Astrocyte (in vitro differentiated cells and primary cell): ENCODE results near the gene SCGB3A1. TPM values are rescaled to one million over a fixed set of nuclear protein-coding genes. Genes with fewer than 3 reads are reported as not detected.

Experiments used
- DNase-seq: peaks from one replicate; pipeline ENCODE4 v3.0.0-alpha.2; 2010; ENCODE audit warnings: low read depth
- FAIRE-seq: peaks from 2 replicates; lab custom pipeline; 2011; peaks lifted over from hg19 to GRCh38; lab: Jason Lieb, UNC
- H2AFZ ChIP-seq: 2 replicates; pipeline ENCODE4 v1.6.0; 2012; ENCODE audit warnings: low read depth, low read length, inconsistent platforms
- H3K27ac ChIP-seq: 2 replicates; pipeline ENCODE4 v1.5.1; 2011; ENCODE audit warnings: low read depth, low read length, inconsistent platforms
- H3K27me3 ChIP-seq: 2 replicates; pipeline ENCODE4 v1.6.0; 2011; ENCODE audit warnings: low read length, inconsistent platforms; ENCODE audit not compliant: insufficient read depth
- H3K36me3 ChIP-seq: 2 replicates; pipeline ENCODE4 v1.5.1; 2011; ENCODE audit warnings: low read length, inconsistent platforms; ENCODE audit not compliant: insufficient read depth
- H3K4me1 ChIP-seq: 2 replicates; pipeline ENCODE4 v1.5.1; 2011; ENCODE audit warnings: low read length, inconsistent platforms; ENCODE audit not compliant: insufficient read depth
- H3K4me2 ChIP-seq: 2 replicates; pipeline ENCODE4 v1.6.0; 2012; ENCODE audit warnings: low read length, inconsistent platforms
- H3K4me3 ChIP-seq: 2 replicates; pipeline ENCODE4 v1.5.1; 2011; ENCODE audit warnings: low read depth, mild to moderate bottlenecking, low read length, inconsistent platforms; ENCODE audit not compliant: insufficient read depth
- H3K79me2 ChIP-seq: 2 replicates; pipeline ENCODE4 v1.6.0; 2012; ENCODE audit warnings: mild to moderate bottlenecking, low read length, inconsistent platforms; ENCODE audit not compliant: insufficient read depth
- H3K9ac ChIP-seq: 2 replicates; pipeline ENCODE4 v1.6.0; 2012; ENCODE audit warnings: mild to moderate bottlenecking, low read length, inconsistent platforms
- H3K9me3 ChIP-seq: 2 replicates; pipeline ENCODE4 v1.5.1; 2012; ENCODE audit warnings: low read depth, mild to moderate bottlenecking, low read length, inconsistent platforms; ENCODE audit not compliant: insufficient read depth
- H4K20me1 ChIP-seq: 2 replicates; pipeline ENCODE4 v1.6.0; 2012; ENCODE audit warnings: low read length, inconsistent platforms; ENCODE audit not compliant: insufficient read depth
- H3K27ac Mint-ChIP-seq: one replicate; pipeline ENCODE4 v1.8.0; 2021; ENCODE audit warnings: mild to moderate bottlenecking, mixed read lengths; ENCODE audit not compliant: unreplicated experiment
- H3K27me3 Mint-ChIP-seq: one replicate; pipeline ENCODE4 v1.8.0; 2021; ENCODE audit warnings: low read depth, mixed read lengths; ENCODE audit not compliant: unreplicated experiment
- H3K36me3 Mint-ChIP-seq: one replicate; pipeline ENCODE4 v1.8.0; 2021; ENCODE audit warnings: low read depth, mixed read lengths; ENCODE audit not compliant: unreplicated experiment
- H3K4me1 Mint-ChIP-seq: one replicate; pipeline ENCODE4 v1.8.0; 2021; ENCODE audit warnings: low read depth, mixed read lengths; ENCODE audit not compliant: unreplicated experiment
- H3K4me3 Mint-ChIP-seq: one replicate; pipeline ENCODE4 v1.8.0; 2021; ENCODE audit warnings: mild to moderate bottlenecking, moderate library complexity, mixed read lengths; ENCODE audit not compliant: unreplicated experiment
- H3K9me3 Mint-ChIP-seq: one replicate; pipeline ENCODE4 v1.8.0; 2021; ENCODE audit warnings: mild to moderate bottlenecking, mixed read lengths; ENCODE audit not compliant: unreplicated experiment
- CTCF ChIP-seq: IDR thresholded peaks from 2 replicates; pipeline ENCODE4 v1.5.1; 2011; ENCODE audit warnings: low read depth, mild to moderate bottlenecking, inconsistent platforms, low read length, moderate library complexity; ENCODE audit not compliant: insufficient read depth
- EZH2 ChIP-seq: IDR thresholded peaks from 2 replicates; pipeline ENCODE4 v1.6.1; 2012; ENCODE audit warnings: mild to moderate bottlenecking, low read length, inconsistent platforms; ENCODE audit not compliant: insufficient read depth
- total RNA-seq: library from RNA; stranded (reverse); gene quantifications from 2 replicates; pipeline ENCODE4 v1.2.1, GENCODE V29; 2021

Gene SCGB3A1
- total RNA-seq, 1 donor from 2014 or later = not detected

DNA sequence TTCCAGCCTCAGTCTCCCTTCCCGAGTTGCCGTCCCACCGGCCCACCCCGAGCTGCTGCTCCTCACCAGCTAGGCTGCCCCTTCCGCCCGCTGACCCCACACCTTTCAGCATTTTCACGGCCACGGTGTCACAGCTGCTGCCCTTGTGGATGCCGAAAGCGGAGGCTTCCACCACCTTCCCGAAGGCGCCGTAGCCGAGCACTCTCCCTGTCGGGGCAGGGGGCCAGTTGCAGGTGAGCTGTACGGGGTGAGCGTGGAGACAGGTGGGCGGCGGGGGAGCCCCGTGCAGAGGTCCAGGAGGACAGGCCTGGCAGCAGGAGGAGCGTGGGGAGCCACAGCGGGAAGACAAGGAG, 28.2 kb upstream of the SCGB3A1 start:
- Histone ChIP-seq H3K79me2 (no peaks in the 10 kb centered on the region), H3K27me3 (peaks cover 5% of the 10 kb centered on the region), H4K20me1 (no peaks in the 10 kb centered on the region), H3K4me1 (no peaks in the 10 kb centered on the region), H3K9ac (no peak overlapping the region), H3K4me2 (peak overlapping the region; percentile 86), H3K4me3 (no peak overlapping the region), H2AFZ (peak overlapping the region; percentile 71), H3K9me3 (no peaks in the 10 kb centered on the region), H3K27ac (no peak overlapping the region), H3K36me3 (no peaks in the 10 kb centered on the region)
- DNase-seq (no peak), FAIRE-seq (no peak)
- Mint-ChIP-seq H3K9me3 (no peaks in the 10 kb centered on the region), H3K4me1 (no peaks in the 10 kb centered on the region), H3K4me3 (no peak overlapping the region), H3K27me3 (peaks cover 16% of the 10 kb centered on the region), H3K36me3 (peaks cover 4% of the 10 kb centered on the region), H3K27ac (no peak overlapping the region)
- TF ChIP-seq EZH2 = no peak
- TF ChIP-seq CTCF = no peak

GRCh38 chr5:180618829-180619562, 27.7 kb upstream of the SCGB3A1 start:
- Histone ChIP-seq H3K36me3 (no peaks in the 10 kb centered on the region), H3K4me3 (peak overlapping the region; percentile 46), H3K27me3 (peaks cover 5% of the 10 kb centered on the region), H3K27ac (no peak overlapping the region), H3K4me1 (no peaks in the 10 kb centered on the region), H2AFZ (peak overlapping the region; percentile 71), H4K20me1 (no peaks in the 10 kb centered on the region), H3K79me2 (no peaks in the 10 kb centered on the region), H3K4me2 (peak overlapping the region; percentile 86), H3K9me3 (no peaks in the 10 kb centered on the region), H3K9ac (no peak overlapping the region)
- H3K27ac Mint-ChIP-seq = no peak overlapping the region
- peak; percentile 56 for DNase-seq
- TF ChIP-seq CTCF (no peak), EZH2 (no peak)
- peaks cover 4% of the 10 kb centered on the region for H3K36me3 Mint-ChIP-seq
- no peaks in the 10 kb centered on the region for H3K9me3 Mint-ChIP-seq
- no peaks in the 10 kb centered on the region for H3K4me1 Mint-ChIP-seq
- FAIRE-seq = no peak
- peaks cover 22% of the 10 kb centered on the region for H3K27me3 Mint-ChIP-seq
- peak overlapping the region; percentile 69 for H3K4me3 Mint-ChIP-seq

- Mint-ChIP-seq H3K9me3 (no peaks in the 10 kb centered on the region), H3K4me3 (peak overlapping the region; percentile 71), H3K27ac (no peak overlapping the region), H3K27me3 (peaks cover 20% of the 10 kb centered on the region), H3K4me1 (no peaks in the 10 kb centered on the region), H3K36me3 (peaks cover 4% of the 10 kb centered on the region)
- Histone ChIP-seq H3K79me2 (no peaks in the 10 kb centered on the region), H3K27ac (no peak overlapping the region), H3K4me3 (peak overlapping the region; percentile 46), H3K9ac (no peak overlapping the region), H3K4me2 (peak overlapping the region; percentile 86), H3K27me3 (peaks cover 5% of the 10 kb centered on the region), H3K9me3 (no peaks in the 10 kb centered on the region), H3K4me1 (no peaks in the 10 kb centered on the region), H2AFZ (peak overlapping the region; percentile 71), H4K20me1 (no peaks in the 10 kb centered on the region), H3K36me3 (no peaks in the 10 kb centered on the region)
- no peak for DNase-seq
- TF ChIP-seq CTCF (no peak), EZH2 (no peak)
- FAIRE-seq = no peak
Observed at GRCh38 chr5:180618487-180618828, 27.2 kb upstream of the SCGB3A1 start.
